HUES48 (cell line): ENCODE results near the gene RASSF5.

Experiments used
- H3K27ac ChIP-seq: one replicate; pipeline ENCODE4 v1.7.0; 2013; ENCODE audit warnings: low read depth, low read length, inconsistent platforms
- H3K27me3 ChIP-seq: 2 replicates; pipeline ENCODE4 v1.6.1; 2013; ENCODE audit warnings: mild to moderate bottlenecking, low read length; ENCODE audit not compliant: control insufficient read depth, insufficient read depth
- H3K36me3 ChIP-seq: 2 replicates; pipeline ENCODE4 v1.6.1; 2013; ENCODE audit warnings: low read length; ENCODE audit not compliant: control insufficient read depth, insufficient read depth
- H3K4me1 ChIP-seq: 2 replicates; pipeline ENCODE4 v1.6.1; 2013; ENCODE audit warnings: mild to moderate bottlenecking, low read length; ENCODE audit not compliant: control insufficient read depth, insufficient read depth
- H3K4me3 ChIP-seq: 2 replicates; pipeline ENCODE4 v1.5.1; 2013; ENCODE audit warnings: mild to moderate bottlenecking, low read depth, low read length
- H3K9ac ChIP-seq: 2 replicates; pipeline ENCODE4 v1.6.1; 2013; ENCODE audit warnings: mild to moderate bottlenecking, low read depth, low read length, moderate library complexity
- H3K9me3 ChIP-seq: 2 replicates; pipeline ENCODE4 v1.6.1; 2013; ENCODE audit warnings: low read length; ENCODE audit not compliant: control insufficient read depth, insufficient read depth

Gene RASSF5

GRCh38 chr1:206537141-206537540 is 29.8 kb downstream of the RASSF5 start:
- Histone ChIP-seq H3K36me3 (no peaks in the 10 kb centered on the region), H3K27ac (no peak overlapping the region), H3K9ac (no peak overlapping the region), H3K4me3 (no peak overlapping the region), H3K4me1 (no peaks in the 10 kb centered on the region), H3K27me3 (no peaks in the 10 kb centered on the region), H3K9me3 (no peaks in the 10 kb centered on the region)

- H3K9me3 ChIP-seq = no peaks in the 10 kb centered on the region
- no peaks in the 10 kb centered on the region for H3K27me3 ChIP-seq
Measured at GRCh38 chr1:206538086-206538770, 30.9 kb downstream of the RASSF5 start.

GRCh38 chr1:206538901-206539640 is 31.7 kb downstream of the RASSF5 start:
- H3K4me1 ChIP-seq = no peaks in the 10 kb centered on the region
- H3K27ac ChIP-seq = no peak overlapping the region
- no peaks in the 10 kb centered on the region for H3K9me3 ChIP-seq
- H3K4me3 ChIP-seq = no peak overlapping the region
- no peak overlapping the region for H3K9ac ChIP-seq
- no peaks in the 10 kb centered on the region for H3K36me3 ChIP-seq
- peaks cover 2% of the 10 kb centered on the region; the same call in 1 of the 2 replicates for H3K27me3 ChIP-seq

More at GRCh38 chr1:206538086-206538770, 30.9 kb downstream of the RASSF5 start:
- H3K9ac ChIP-seq = no peak overlapping the region
- no peaks in the 10 kb centered on the region for H3K36me3 ChIP-seq
- H3K27ac ChIP-seq = no peak overlapping the region
- H3K4me1 ChIP-seq = no peaks in the 10 kb centered on the region
- no peak overlapping the region for H3K4me3 ChIP-seq

GRCh38 chr1:206540044-206540780 is 32.9 kb downstream of the RASSF5 start:
- H3K4me1 ChIP-seq = no peaks in the 10 kb centered on the region
- H3K4me3 ChIP-seq = no peak overlapping the region
- no peak overlapping the region for H3K9ac ChIP-seq
- H3K9me3 ChIP-seq = no peaks in the 10 kb centered on the region
- peaks cover 5% of the 10 kb centered on the region; the same call in 1 of the 2 replicates for H3K27me3 ChIP-seq
- no peaks in the 10 kb centered on the region for H3K36me3 ChIP-seq
- no peak overlapping the region for H3K27ac ChIP-seq

- Histone ChIP-seq H3K27ac (no peak overlapping the region), H3K4me1 (no peaks in the 10 kb centered on the region), H3K4me3 (no peak overlapping the region), H3K9ac (no peak overlapping the region), H3K36me3 (no peaks in the 10 kb centered on the region), H3K27me3 (peaks cover 5% of the 10 kb centered on the region; the same call in 1 of the 2 replicates), H3K9me3 (no peaks in the 10 kb centered on the region)
Measured at GRCh38 chr1:206541236-206541833, 34.0 kb downstream of the RASSF5 start.

- no peak overlapping the region for H3K9ac ChIP-seq
- H3K9me3 ChIP-seq = no peaks in the 10 kb centered on the region
- no peaks in the 10 kb centered on the region for H3K4me1 ChIP-seq
Measured at GRCh38 chr1:206544562-206545257, 37.4 kb downstream of the RASSF5 start.

GRCh38 chr1:206545351-206545750 is 38.0 kb downstream of the RASSF5 start:
- H3K27ac ChIP-seq = no peak overlapping the region

More at GRCh38 chr1:206544562-206545257, 37.4 kb downstream of the RASSF5 start:
- Histone ChIP-seq H3K27me3 (peaks cover 5% of the 10 kb centered on the region; the same call in 1 of the 2 replicates), H3K27ac (no peak overlapping the region), H3K4me3 (no peak overlapping the region), H3K36me3 (no peaks in the 10 kb centered on the region)

GRCh38 chr1:206547104-206547503 is 39.8 kb downstream of the RASSF5 start:
- no peak overlapping the region for H3K4me3 ChIP-seq
- H3K36me3 ChIP-seq = no peaks in the 10 kb centered on the region
- no peaks in the 10 kb centered on the region for H3K4me1 ChIP-seq
- H3K27ac ChIP-seq = no peak overlapping the region
- no peaks in the 10 kb centered on the region for H3K9me3 ChIP-seq
- peaks cover 5% of the 10 kb centered on the region; the same call in 1 of the 2 replicates for H3K27me3 ChIP-seq
- no peak overlapping the region for H3K9ac ChIP-seq

More at GRCh38 chr1:206545351-206545750, 38.0 kb downstream of the RASSF5 start:
- no peak overlapping the region for H3K4me3 ChIP-seq
- peaks cover 5% of the 10 kb centered on the region; the same call in 1 of the 2 replicates for H3K27me3 ChIP-seq
- no peaks in the 10 kb centered on the region for H3K36me3 ChIP-seq
- H3K4me1 ChIP-seq = no peaks in the 10 kb centered on the region
- H3K9ac ChIP-seq = no peak overlapping the region
- H3K9me3 ChIP-seq = no peaks in the 10 kb centered on the region

GRCh38 chr1:206550446-206550845 is 43.1 kb downstream of the RASSF5 start:
- H3K4me1 ChIP-seq = no peaks in the 10 kb centered on the region
- no peak overlapping the region for H3K27ac ChIP-seq
- H3K9ac ChIP-seq = no peak overlapping the region
- no peaks in the 10 kb centered on the region for H3K36me3 ChIP-seq
- no peaks in the 10 kb centered on the region; the same call in 1 of the 2 replicates for H3K27me3 ChIP-seq
- no peak overlapping the region for H3K4me3 ChIP-seq
- no peaks in the 10 kb centered on the region for H3K9me3 ChIP-seq

- Histone ChIP-seq H3K4me3 (no peak overlapping the region), H3K9ac (no peak overlapping the region), H3K9me3 (no peaks in the 10 kb centered on the region), H3K4me1 (no peaks in the 10 kb centered on the region), H3K36me3 (no peaks in the 10 kb centered on the region), H3K27ac (no peak overlapping the region), H3K27me3 (peaks cover 10% of the 10 kb centered on the region)
Measured at GRCh38 chr1:206551296-206551985, 44.1 kb downstream of the RASSF5 start.
